ENCODE measurements around the gene OSGEP. TPM values are rescaled to one million over a fixed set of nuclear protein-coding genes. Genes with fewer than 3 reads are reported as not detected.

The OSGEP gene
- total and polyA plus RNA-seq, 2 of the 13 experiments (the other 11 are each of a cell fraction or from before 2014, with no cell fraction given), result 39.7 to 41.1 TPM

GRCh38 chr14:20487396-20487725, 32.7 kb upstream of the OSGEP start (continued):
- TF ChIP-seq CSRNP1 (CRISPR knock-in tag; IDR thresholded peaks at IDR 0.05) (no peak), ARID4A (CRISPR knock-in tag; IDR thresholded peaks at IDR 0.05; ENCODE audit: borderline replicate concordance) (no peak), ZNF280B (CRISPR knock-in tag; IDR thresholded peaks at IDR 0.05; ENCODE audit: borderline replicate concordance) (no peak), HOXA7 (CRISPR knock-in tag; IDR thresholded peaks at IDR 0.05) (no peak), BRF2 (CRISPR knock-in tag; IDR thresholded peaks at IDR 0.05) (no peak), SNAI1 (CRISPR knock-in tag; IDR thresholded peaks at IDR 0.05; ENCODE audit: borderline replicate concordance) (no peak), MAFG (CRISPR knock-in tag; IDR thresholded peaks at IDR 0.05) (no peak), RARA (CRISPR knock-in tag; IDR thresholded peaks at IDR 0.05) (no peak), CERS6 (CRISPR knock-in tag; IDR thresholded peaks at IDR 0.05) (no peak), TOPORS (CRISPR knock-in tag; IDR thresholded peaks at IDR 0.05) (no peak), ZMYM4 (CRISPR knock-in tag; IDR thresholded peaks at IDR 0.05) (no peak)
